HG02588 (cell line): ENCODE results near the gene ALDOA.
A peak's percentile ranks its signal among the peaks of the same experiment; 100 is the strongest.

Experiments used
- ATAC-seq: cut with Tn5 transposase; IDR thresholded peaks from one replicate; pipeline ENCODE4 v1.9.1; 2021; ENCODE audit warnings: mild to moderate bottlenecking, moderate library complexity; ENCODE audit not compliant: unreplicated experiment

ALDOA gene

DNA sequence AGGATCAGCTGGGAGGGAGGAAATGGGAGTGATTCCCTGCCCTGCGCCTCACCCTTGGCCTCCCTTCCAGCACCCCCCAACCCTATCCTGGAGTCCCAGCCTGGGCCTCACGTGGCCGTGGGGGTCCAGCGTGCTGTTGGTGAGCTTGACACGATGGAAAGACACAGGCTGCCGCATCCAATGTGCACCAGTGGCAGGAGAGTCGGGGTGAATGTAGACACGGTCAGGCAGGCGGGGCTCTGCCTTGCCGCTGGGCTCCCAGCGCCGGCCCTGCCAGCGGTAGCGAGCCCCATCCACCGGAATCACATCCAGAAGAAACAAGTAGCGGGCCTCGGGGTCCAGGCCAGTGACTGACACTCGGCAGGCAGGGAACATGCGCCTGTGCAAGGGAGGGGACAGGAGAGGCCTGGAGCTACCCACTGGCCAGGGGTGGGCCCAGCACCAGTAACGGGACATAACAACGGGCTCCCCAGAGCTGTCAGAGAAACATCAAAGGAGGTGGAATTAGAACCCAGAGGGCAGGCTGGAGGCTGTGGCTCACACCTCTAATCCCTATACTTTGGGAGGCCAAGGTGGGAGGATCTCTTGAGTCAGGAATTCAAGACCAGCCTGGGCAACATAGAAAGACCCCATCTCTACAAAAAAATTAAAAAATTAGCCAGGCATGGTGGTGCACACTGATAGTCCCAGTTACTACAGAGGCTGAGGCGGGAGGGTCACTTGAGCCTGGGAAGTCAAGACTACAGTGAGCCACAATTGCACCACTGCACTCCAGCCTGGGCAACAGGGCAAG is 23.5 kb downstream of the ALDOA start:
- ATAC-seq, result no peak

DNA sequence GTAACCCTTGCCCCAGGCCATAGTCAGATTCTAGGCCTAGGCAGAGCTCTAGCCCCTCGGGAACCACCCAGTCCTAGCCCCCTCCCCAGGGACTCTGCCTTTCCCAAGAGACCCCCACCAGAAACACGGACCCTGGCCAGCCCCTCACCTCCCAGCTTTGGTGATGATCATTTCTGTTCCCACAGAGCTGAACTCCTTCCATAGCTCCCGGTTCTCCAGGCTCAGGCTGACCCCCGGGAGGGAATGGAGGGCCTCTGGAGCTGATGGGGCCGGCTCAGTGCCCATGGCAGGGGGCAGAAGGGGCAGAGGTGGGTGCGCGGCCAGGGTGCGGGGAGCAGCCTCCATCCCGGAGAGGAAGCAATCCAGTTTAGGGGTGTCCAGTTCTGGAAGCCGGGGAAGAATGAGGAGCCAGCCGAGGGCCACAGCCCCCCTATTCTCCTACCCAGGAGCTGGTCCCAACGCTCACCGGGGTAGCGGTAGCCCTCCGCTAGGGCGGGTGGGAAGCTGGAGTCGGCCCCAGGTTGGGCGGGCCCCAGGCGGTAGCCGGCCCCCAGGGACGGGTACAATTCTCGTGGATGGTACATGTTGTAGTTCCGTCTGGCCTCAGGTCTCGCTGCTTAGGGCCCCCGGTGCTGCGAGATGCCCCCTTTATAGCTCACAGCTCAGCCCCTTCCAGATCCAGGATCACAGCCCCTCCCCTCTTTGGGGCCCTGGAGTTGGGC is 25.2 kb downstream of the ALDOA start:
- no peak for ATAC-seq

DNA sequence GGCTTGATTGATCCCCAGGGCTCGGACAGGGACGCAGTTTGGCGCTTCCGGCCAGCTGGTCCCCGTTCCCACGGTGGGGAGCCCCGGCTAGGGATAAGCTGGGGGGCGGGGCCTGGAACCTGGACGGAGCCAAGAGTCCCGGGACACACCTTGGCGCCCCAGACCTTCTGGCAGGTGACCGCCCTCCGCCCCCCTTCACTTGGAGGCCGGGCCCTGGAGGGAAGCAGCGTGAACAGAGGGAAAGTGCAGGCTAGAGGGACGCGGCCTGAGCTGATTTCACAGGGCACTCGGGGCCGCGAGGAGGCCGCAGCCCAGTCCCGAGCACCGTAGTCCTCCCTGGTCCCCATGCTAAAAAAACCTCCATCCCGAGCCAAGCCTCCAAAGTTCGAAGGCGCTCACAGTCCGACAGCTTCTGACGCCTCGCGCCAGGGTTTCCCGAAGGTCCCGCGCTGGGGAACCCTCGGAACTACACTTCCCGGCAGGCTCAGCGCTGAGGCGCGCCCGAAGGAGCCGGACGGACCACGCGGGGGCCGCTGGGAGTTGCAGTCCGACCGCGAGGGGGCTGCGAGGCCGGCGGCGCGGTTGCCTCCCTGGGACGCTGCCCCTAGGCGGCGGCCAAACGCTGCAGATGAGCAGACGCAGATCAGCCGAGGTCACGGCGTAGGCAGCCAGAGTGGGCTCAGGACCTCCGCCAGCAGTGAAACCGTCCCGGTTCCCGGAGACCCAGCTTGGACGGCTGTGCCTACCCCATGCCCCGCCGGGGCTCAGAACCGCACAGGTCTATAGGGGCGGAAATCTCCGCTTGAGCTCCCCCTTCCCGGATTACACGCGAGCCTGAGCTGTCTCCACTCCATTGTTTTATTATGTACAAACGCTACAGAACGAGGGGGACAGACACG is 26.2 kb downstream of the ALDOA start, which contains the start of gene TBX6:
TSS of gene TBX6 (minus strand) at position 451 of the 899 bp plus-strand sequence. CDS start 731 bp downstream, outside the sequence.
- ATAC-seq, result peak; percentile 63

DNA sequence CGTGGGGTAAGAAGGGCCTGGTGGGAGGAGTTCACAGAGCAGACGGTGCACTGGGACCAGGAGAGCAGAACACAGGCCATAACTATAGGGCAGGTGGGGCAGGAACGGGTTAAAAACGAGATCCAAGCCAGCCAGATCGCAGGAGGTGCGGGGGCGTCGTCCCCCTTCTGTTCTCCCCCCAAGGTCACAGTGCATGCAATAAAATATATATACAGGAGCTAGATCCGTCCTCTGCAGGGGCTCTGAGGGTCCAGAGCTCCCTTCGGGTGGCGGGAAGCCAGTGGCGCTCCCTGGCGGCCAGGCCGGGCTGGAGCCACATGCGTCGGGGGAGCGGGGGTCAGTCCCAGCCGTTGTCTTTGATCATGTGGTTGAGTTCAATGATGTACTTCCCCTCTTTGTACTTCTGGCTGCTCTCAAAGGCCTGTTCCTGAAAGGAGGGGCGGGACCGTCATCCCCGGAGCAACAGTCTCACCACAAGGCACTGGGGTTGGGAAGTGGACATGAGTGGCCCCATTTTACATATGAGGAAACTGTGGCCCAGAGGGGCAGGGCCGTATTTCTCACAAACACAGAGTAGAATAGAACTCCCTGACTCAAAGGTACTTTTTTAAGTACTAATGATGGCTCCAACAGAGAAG is 26.9 kb downstream of the ALDOA start:
- peak; percentile 39 for ATAC-seq

DNA sequence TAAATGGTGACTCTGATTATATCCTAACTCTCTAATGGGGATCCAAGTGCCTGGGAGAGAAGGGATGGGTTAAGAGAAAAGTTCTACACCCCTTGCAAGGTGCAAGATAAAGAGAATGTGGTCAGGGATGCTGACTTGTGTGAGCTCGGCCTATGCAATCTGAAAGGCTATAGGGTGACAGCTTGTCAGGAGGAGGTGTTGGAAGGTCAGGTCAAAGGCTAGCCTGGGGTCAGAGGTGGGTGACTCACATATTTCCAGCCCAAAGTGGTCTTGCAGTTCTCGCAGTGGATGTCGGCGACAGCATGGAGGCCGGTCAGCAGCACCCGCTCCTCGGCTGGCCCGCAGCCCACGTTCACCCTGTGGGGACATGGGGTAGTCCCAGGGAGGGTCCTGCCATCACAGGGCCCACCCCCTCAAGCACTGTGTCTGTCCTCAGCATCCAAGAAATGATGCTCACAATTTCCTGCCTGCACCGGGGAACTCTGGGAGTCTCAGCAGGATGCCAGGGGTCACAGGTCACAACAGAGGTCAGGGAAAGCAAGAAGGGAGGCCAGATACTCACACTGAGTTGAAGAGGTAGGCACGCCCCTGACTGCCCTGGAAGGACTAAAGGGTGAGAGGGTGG is 29.1 kb downstream of the ALDOA start:
- ATAC-seq, result no peak

DNA sequence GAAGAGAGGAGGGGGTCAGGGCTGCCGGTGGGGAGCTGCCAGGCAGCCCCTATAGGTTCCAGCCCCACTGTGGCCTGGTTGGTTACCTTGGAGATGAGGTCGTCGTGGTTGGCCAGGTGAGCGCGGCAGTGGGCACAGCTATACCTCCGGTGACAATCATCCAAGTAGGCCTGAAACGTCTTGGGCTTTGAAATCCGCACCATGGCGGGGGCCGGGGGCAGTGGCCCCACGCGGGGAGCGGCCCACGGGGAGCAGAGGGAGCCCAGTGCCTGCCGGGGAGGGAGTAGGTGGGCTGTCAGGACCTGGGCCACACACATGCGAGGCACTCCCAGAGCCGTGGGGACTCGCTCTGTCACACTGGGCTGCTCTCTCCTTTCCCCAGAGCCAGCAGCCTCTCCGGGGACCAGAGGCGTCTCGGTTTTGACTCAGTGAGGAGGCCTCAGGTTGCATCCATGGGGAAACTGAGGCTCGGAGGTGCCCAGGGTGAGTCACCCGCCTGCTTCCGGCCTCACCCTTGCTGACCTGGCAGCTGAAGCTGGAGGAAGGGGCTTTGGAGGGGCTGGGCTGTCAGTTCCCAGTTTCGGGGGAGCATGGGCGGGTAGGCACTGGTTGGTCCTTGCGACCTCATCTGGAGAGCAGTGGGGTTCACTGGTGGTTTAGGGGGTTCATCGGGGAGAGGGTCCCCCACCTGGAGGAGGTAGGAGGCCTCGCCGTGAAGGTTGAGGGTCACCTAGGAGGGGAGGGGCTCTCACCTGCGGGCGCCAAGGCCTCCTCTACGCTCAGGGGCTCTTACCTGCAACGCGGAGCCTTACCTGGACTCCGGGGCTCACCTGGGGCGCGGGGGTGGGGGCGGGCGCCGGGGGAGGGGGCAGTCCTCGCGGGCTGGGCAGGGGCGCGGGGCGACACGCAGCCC is 29.9 kb downstream of the ALDOA start:
- ATAC-seq, result no peak

DNA sequence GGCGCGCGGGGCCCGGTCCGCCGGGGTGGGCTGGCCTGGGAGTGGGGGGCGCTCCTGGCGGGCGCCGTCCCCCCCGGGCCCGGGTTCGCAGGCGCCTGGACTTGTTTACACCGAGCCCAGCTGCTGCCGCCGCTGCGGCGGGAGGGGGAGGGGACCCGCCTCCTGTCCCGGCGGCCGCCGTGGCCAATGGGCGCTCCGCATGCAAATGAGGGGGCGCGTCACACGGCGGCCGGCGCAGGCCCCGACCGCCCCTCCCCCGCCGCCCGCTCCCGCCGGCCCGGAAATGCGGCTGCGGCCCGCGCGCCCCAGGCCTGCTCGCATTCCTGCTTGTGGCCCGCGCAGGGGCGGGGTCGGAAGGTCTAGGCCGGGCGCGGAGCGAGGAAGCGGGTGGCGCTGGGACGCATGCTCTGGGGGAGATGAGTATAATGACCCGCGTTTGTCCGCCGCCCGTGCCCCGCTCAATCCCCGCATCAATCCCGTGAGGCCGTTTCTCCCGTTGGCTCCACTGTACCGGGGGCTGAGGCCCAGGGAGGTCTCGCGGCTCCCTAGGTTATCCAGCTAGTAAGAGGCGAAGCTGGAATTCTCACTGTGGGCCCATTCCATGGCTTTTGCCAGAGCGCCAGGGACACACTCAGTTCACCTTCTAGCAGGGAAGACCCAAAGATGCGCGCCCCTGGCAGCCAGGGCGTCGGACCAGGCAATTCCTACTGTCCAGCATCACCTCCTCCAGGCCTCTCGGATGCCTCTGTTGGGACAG is 30.7 kb downstream of the ALDOA start, which contains the start of gene YPEL3:
TSS of gene YPEL3 (minus strand) at position 109 of the 757 bp plus-strand sequence. CDS start 731 bp downstream, outside the sequence.
- peak; percentile 52 for ATAC-seq

DNA sequence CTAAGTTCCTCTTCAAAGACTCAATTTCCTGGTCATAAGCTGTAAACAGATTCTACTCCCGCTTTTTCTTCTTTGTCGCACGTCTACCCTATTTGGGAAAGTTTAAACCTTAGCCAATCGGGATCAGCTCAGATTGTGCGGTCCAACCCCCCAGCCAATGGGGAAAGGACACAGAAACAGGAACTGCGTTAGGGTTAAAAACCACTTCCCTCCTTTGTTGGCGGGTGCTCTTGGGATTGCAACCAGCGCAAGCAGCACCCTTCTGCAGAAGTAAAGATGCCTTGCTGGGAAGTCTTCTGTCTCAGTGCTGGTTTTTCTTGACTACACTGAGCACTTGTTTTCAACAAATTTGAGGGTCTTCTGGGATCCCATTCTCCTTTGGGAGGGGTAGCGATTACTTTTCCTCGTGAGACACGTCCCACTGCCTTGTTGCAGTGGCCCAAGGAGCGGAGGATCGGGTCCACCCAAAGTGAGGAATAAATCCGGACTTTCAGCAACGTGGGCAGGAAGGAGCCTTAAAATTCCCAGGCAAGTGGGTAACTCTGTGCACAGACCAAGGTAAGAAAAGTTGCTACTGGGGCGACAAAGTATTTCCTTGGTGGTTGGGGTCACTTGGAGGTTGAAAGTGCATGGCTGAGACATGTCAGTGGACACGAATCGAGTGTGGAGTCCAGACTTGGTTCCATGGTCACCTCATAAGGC is 31.5 kb downstream of the ALDOA start:
- no peak for ATAC-seq

DNA sequence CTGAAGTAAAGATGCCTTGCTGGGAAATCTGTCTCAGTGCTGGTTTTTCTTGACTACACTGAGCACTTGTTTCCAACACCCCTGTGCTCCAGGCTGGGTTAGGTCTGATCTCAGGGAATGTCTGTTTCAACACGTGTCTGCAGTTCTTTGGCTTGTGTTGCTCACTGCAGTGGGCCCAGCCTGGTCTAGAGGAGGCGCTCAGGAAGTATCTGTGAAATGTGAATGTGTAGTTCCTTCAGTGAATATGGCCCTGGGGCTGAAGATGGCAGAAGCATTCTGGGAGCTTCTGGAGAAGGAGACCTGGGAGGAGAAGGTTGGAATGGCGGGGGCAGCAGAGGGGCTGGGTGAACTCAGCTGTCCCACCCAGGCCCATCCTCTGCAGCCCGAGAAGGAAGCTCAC is 38.5 kb downstream of the ALDOA start:
- ATAC-seq, result no peak

DNA sequence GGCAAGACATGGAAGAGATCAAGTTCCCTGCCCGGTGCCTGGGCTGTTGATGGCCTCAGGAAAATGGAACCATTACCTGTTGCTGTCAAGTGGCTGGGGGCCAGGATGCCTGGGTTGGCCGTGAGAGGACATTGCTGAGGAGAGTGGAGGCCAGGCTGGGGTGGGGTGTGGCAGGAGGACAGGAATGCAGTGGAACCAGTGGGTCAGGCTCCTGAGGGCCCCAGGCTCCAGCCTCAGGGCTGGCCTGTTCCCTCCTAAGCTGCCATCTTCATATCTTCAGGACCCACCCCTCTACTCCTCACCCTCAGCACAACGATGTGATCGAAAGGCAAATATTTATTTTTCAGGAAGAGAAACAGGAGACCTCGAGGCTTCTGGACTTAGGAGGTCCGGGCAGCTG is 38.9 kb downstream of the ALDOA start:
- ATAC-seq, result no peak

DNA sequence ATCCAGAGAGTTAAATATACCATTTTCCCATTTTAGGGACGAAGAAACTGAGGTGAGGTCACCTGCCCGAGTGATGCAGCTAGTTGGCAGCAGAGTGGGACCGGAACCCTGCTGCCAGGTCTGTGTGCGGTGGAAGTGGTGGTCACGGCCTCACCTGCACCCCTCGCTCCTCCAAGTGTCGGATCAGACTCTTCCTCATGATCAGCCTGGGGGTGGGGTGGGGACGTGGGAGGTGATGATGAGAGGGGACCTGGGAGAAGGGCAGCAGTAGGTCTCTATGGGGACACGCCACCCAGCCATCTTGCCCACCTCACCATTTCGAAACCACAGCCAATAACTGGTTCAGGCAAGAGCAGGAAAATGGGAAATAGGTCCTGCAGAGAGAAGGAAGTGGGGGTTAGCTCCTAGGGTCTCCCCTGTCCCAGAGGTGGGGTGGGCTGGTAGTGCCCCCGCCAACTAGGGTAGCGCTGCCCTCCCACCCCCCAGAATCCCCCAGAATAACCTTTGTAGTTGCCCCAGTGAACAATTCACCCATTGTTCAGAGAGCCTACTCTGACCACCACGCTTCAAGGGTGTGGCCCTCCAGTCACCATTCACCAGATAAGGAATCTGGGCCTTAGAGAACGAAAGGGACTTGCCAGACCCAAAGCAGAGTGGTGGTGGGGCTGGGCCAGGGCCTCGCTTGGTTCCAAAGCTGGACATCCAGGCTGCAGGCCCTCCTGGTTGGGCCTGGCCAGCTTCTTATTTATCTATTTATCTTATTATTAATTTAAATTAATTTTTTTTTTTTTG is 42.7 kb downstream of the ALDOA start:
- ATAC-seq, result no peak

DNA sequence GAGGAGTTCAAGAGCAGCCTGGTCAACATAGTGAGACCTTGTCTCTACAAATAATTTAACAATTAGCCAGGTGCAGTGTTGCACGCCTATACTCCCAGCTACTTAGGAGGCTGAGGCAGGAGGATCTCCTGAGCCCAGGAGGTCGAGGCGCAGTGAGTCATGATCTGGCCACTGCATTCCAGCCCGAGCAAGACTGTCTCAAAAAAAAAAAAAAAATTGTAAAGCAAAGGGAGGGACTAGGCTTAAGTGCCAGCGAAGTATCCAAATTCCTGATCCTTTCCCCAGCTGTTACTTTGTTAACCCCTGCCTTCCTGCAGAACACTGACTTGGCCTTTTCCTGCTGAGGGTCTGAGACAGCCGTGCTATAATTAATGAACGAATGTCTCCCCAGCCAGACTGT is 45.1 kb downstream of the ALDOA start:
- ATAC-seq, result no peak

DNA sequence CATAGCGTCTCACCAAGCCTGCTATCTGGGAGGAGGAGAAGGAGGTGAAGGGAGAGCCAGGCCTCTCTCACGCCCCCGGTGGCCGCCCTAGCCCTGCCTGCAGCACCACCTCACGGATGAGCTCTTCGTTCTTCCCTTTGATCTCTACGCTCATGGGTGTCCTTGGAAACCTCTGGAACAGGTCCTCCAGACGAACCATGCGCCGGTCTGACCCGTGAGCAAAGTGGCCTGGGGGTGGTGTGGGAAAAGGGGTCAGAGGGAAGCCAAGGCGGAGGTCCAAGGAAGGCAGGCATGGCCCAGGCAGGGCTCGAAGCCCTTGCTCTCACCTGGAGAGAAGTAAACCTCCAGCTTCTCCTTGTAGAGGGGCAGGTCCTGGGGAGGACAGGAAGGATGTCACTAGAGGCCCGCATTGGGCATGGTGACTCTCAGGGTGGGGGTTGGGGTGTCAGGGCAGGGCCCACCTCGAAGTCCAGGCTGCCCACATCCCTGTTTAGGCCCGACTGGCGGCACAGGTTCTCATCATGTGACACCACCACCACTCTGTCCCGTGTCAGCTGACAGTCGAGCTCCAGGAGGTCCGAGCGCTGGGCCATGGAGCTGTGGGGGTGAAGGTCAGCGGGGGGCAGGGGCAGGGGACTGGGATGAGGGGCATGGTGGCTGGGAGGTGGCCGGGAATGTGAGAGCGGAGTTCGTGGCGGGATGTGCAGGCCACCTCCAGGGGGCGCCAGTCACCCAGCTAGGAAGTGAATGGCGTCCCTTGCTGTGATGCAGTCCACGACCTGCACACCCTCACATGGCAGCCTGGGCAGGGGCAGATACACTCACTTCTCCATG is 46.9 kb downstream of the ALDOA start:
- ATAC-seq, result no peak

DNA sequence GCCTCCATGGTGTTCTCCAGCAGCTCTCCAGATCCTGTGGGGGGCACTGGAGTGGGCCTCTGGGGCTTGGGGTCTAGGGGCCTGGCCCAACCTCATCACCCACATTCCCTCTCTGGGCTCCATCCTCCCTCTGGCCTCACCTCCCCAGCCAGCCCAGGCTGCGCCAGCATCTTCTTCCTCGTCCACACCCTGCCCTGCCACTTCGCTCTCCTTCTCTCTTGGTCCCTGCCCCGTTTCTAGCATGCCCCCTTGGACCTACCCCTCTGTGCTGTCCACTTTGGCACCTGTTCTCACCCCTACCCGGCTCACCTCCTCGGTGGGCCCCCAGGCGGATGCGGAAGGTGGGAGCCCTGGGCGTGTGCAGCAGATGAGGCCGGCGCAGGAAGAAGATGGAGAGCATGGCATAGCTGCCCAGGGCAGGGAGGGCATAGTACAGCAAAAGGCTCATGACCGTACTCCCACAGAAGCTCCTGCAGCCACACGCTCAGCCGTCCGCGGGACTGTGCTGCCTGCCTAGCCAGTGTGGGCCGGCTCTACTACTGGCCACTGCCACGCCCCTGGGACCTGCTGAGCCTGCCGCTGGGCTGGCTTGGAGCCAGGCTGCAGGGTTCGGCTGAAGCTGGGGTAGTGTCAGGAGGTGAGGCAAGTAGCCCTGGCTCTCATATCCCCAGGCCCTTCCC is 47.6 kb downstream of the ALDOA start, which contains the start of gene GDPD3:
TSS of gene GDPD3 (minus strand) at position 507 of the 680 bp plus-strand sequence. CDS start at position 448, 59 bp downstream.
- no peak for ATAC-seq

DNA sequence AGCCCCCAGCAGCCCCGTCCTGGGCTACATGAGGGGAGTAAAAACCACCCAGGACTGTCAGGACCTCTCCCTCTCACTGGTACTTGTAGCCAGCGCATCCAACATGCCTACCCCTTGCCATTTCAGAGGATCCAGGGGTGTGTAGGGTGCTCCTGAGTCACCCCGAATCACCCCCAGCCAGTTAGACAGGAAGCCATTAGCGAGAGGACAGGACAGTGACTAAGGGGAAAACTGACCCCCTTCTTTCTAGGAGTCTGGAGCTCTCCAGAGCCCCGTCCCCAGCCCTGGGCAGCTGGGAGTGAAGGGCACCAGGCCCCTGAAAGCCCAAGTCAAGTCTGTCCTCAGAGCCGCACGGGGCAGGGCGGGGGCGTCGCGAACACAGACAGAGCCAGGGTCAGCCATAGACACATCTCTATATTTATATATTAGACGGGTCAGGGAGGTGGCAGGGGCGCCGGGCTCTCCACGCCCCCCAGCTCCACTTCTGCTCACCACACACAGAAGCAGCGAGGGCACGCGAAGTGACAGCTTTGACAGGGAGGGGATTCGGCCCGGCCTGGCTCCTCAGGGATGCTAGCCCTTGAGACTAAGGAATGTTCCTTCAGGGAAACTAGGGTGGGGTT is 48.3 kb downstream of the ALDOA start:
- ATAC-seq, result no peak
